Head of caudate nucleus (tissue), 42 donors: ENCODE data around the gene SPOUT1.
"Not testable (repeated sequence)": the region's sequence is repeated elsewhere in the genome, so short reads cannot be mapped to it uniquely, and the experiment has no call there.

Experiments
- DNase-seq, 42 donors: peaks; one replicate each; pipeline versions ENCODE4 v3.0.0 to v3.0.0-alpha.2; 2020 to 2021; ENCODE audit warnings: mixed read lengths in 7 of 42
- intact Hi-C: fragments of 100-400 bp; cut with DNase I; formaldehyde crosslinking; loops from one replicate; pipeline ENCODE4 v1.15.0; 2022

The SPOUT1 gene

GRCh38 chr9:128829477-128830251, at the start of gene SPOUT1:
SPOUT1 (minus strand) TSS chr9:128829794; CDS start chr9:128829780, 14 bp downstream.
- DNase-seq, result peak; percentile 88 to 98 (median 95)
- intact Hi-C loops, result no loop called here

- intact Hi-C loops, result no loop called here
- no peak for DNase-seq
Measured at GRCh38 chr9:128877852-128878251, 48.3 kb upstream of the SPOUT1 start.

- intact Hi-C loops, result not testable (repeated sequence)
- DNase-seq, result peak in 1 of 42 donors; percentile 29
Measured at GRCh38 chr9:128870941-128871265, 41.3 kb upstream of the SPOUT1 start.

- DNase-seq, result peak in 8 of 42 donors; percentile 31 to 71 (median 46)
- intact Hi-C loops, result no loop called here
Measured at GRCh38 chr9:128870128-128870940, 40.7 kb upstream of the SPOUT1 start.

- peak in 41 of 42 donors; percentile 26 to 91 (median 72) for DNase-seq
- intact Hi-C loops, result loop anchor here (5.0 kb wide), 1 partner anchor 64 kb away; no protein-coding TSS in a partner anchor
Measured at GRCh38 chr9:128863647-128864046, 34.1 kb upstream of the SPOUT1 start.

GRCh38 chr9:128862401-128862851, 32.8 kb upstream of the SPOUT1 start:
- intact Hi-C loops, result loop anchor here (5.0 kb wide), 1 partner anchor 65 kb away; no protein-coding TSS in a partner anchor
- no peak for DNase-seq

GRCh38 chr9:128861501-128861900, 31.9 kb upstream of the SPOUT1 start:
- no peak for DNase-seq
- intact Hi-C loops, result loop anchor here (5.0 kb wide), 1 partner anchor 66 kb away; no protein-coding TSS in a partner anchor

GRCh38 chr9:128860937-128861336, 31.3 kb upstream of the SPOUT1 start:
- DNase-seq, result no peak
- intact Hi-C loops, result loop anchor here (5.0 kb wide), 1 partner anchor 66 kb away; no protein-coding TSS in a partner anchor

- intact Hi-C loops, DNase-seq: not testable (repeated sequence)
Measured at GRCh38 chr9:128858476-128858875, 28.9 kb upstream of the SPOUT1 start.

GRCh38 chr9:128854454-128854853, 24.9 kb upstream of the SPOUT1 start:
- intact Hi-C loops, result not testable (repeated sequence)

GRCh38 chr9:128852646-128853045, 23.1 kb upstream of the SPOUT1 start:
- intact Hi-C loops, DNase-seq: not testable (repeated sequence)

More at GRCh38 chr9:128854454-128854853, 24.9 kb upstream of the SPOUT1 start:
- not testable (repeated sequence) for DNase-seq

- peak in 38 of 42 donors; percentile 21 to 85 (median 55) for DNase-seq
- intact Hi-C loops, result not testable (repeated sequence)
Measured at GRCh38 chr9:128851779-128852600, 22.4 kb upstream of the SPOUT1 start.

- intact Hi-C loops, DNase-seq: not testable (repeated sequence)
Measured at GRCh38 chr9:128851024-128851423, 21.4 kb upstream of the SPOUT1 start.

GRCh38 chr9:128847803-128848202, 18.2 kb upstream of the SPOUT1 start:
- intact Hi-C loops, result no loop called here
- no peak for DNase-seq

GRCh38 chr9:128846680-128847030, 17.1 kb upstream of the SPOUT1 start:
- intact Hi-C loops, result no loop called here
- no peak for DNase-seq

GRCh38 chr9:128845186-128845931, 15.8 kb upstream of the SPOUT1 start:
- no peak for DNase-seq
- intact Hi-C loops, result no loop called here

- DNase-seq, intact Hi-C loops: not testable (repeated sequence)
Measured at GRCh38 chr9:128843171-128843570, 13.6 kb upstream of the SPOUT1 start.
